K562 (cell line): Measurements from ENCODE around the gene NLGN2. TPM values are rescaled to one million over a fixed set of nuclear protein-coding genes. Genes with fewer than 3 reads are reported as not detected.

Source experiments
- ARID4B ChIP-seq: sonication (generic); formaldehyde crosslinking; IDR thresholded peaks from 2 replicates; pipeline ENCODE4 v1.8.0; 2022; ENCODE audit warnings: mild to moderate bottlenecking, missing genetic modification reagents
- ELF1 ChIP-seq: fragments of 200-800 bp; sonication (Bioruptor generic); IDR thresholded peaks from 2 replicates; pipeline ENCODE4 v1.6.1; 2016; ENCODE audit warnings: missing genetic modification characterization, missing compliant biosample characterization
- GTF2E2 ChIP-seq: fragments of 200-800 bp; sonication (Bioruptor generic); IDR thresholded peaks from 2 replicates; pipeline ENCODE4 v1.6.1; 2016; ENCODE audit warnings: missing genetic modification characterization, missing compliant biosample characterization
- KAT8 ChIP-seq: fragments of 450-650 bp; IDR thresholded peaks from 2 replicates; pipeline ENCODE4 v1.6.1; 2016; ENCODE audit warnings: low read depth, mild to moderate bottlenecking
- KHSRP ChIP-seq: fragments of 450-650 bp; IDR thresholded peaks from 2 replicates; pipeline ENCODE4 v1.6.1; 2017
- MTA1 ChIP-seq: fragments of 450-650 bp; IDR thresholded peaks from 2 replicates; pipeline ENCODE4 v1.6.1; 2017; ENCODE audit warnings: borderline replicate concordance
- NFIC ChIP-seq: fragments of 450-650 bp; IDR thresholded peaks from 2 replicates; pipeline ENCODE4 v1.6.1; 2017; ENCODE audit warnings: mild to moderate bottlenecking, inconsistent platforms
- STAT5B ChIP-seq: fragments of 250-450 bp; sonication (Bioruptor Pico); IDR thresholded peaks from 2 replicates; pipeline ENCODE4 v1.8.0; 2021; ENCODE audit warnings: mild to moderate bottlenecking, inconsistent platforms
- TEAD4 ChIP-seq, 2 experiments: sonication (generic) in 1 of 2; formaldehyde crosslinking in 1 of 2; IDR thresholded peaks; 2 replicates each; pipeline versions ENCODE4 v1.6.1 to v1.8.0; 2012 to 2022; ENCODE audit warnings: borderline replicate concordance in 1 of 2, inconsistent platforms in 1 of 2, low read length in 1 of 2, mild to moderate bottlenecking in 1 of 2, missing genetic modification reagents in 1 of 2
- TFAP4 ChIP-seq: sonication (generic); formaldehyde crosslinking; IDR thresholded peaks from 2 replicates; pipeline ENCODE4 v1.8.0; 2022; ENCODE audit warnings: missing genetic modification reagents, mild to moderate bottlenecking, moderate library complexity, borderline replicate concordance
- ZBTB2 ChIP-seq: fragments of 450-650 bp; IDR thresholded peaks from 2 replicates; pipeline ENCODE4 v1.6.1; 2016; ENCODE audit warnings: antibody characterized with exemption
- ZNF124 ChIP-seq: sonication (generic); formaldehyde crosslinking; IDR thresholded peaks from 2 replicates; pipeline ENCODE4 v1.8.1; 2022; ENCODE audit warnings: missing genetic modification reagents
- ZNF134 ChIP-seq: fragments of 250-450 bp; sonication (Bioruptor Pico); conservative IDR thresholded peaks from 2 replicates; pipeline ENCODE4 v1.4.0; 2020
- ZNF512 ChIP-seq: IDR thresholded peaks from 2 replicates; pipeline ENCODE4 v1.6.1; 2016; ENCODE audit warnings: missing genetic modification characterization, missing compliant biosample characterization
- ZNF589 ChIP-seq: fragments of 200-800 bp; sonication (Bioruptor generic); IDR thresholded peaks from 2 replicates; pipeline ENCODE4 v1.6.1; 2016; ENCODE audit warnings: low read depth, missing genetic modification characterization, missing compliant biosample characterization
- polyA plus RNA-seq, 8 experiments: library from polyadenylated mRNA; depleted of rRNA in 4 of 8; stranded (reverse) in 5 of 8; unstranded in 3 of 8; fragments of >200 nt; fragmentation: Nextera tagmentation in 2 of 8; fragmentation: Illumina TruSeq in 1 of 8; extraction: Ambion mirVana in 2 of 8; extraction: Trizol in 1 of 8; gene quantifications; 2 replicates each; pipeline versions ENCODE4 v1.2.1 to v1.2.3, GENCODE V29; 2011 to 2014; ENCODE audit warnings: inconsistent platforms in 1 of 8, missing spikeins in 1 of 8
- total RNA-seq, 7 experiments: library from RNA; depleted of rRNA in 6 of 7; stranded (reverse); fragments of >200 nt in 6 of 7; fragmentation: Illumina TruSeq in 2 of 7; extraction: Trizol in 2 of 7; gene quantifications; 2 replicates each; pipeline versions ENCODE4 v1.2.1 to v1.2.3, GENCODE V29; 2011 to 2021; ENCODE audit warnings: low replicate concordance in 1 of 7
- TF ChIP-seq, protein P1 (sequence below): sonication (generic); IDR thresholded peaks from 2 replicates; pipeline ENCODE4 v1.6.1; 2016

The NLGN2 gene
- total and polyA plus RNA-seq, 9 of the 15 experiments (the other 6 are each of a cell fraction or from before 2014, with no cell fraction given) = 0.11 to 7.8 (median 0.77) TPM

GRCh38 chr17:7466639-7467341 lies 59.1 kb downstream of the NLGN2 start (continued):
- TF ChIP-seq ARID4B (CRISPR knock-in tag) (no peak), MTA1 (no peak), TEAD4 (IDR thresholded peaks at IDR 0.05; ENCODE audit: low read length) (peak; percentile 72), TEAD4 (CRISPR knock-in tag; IDR thresholded peaks at IDR 0.05; ENCODE audit: borderline replicate concordance) (no peak), ZNF134 (CRISPR knock-in tag) (no peak), ZNF512 (tag) (no peak), ZNF589 (CRISPR knock-in tag) (no peak), KHSRP (no peak), ELF1 (tag) (no peak), ZBTB2 (no peak), TFAP4 (CRISPR knock-in tag) (no peak), NFIC (peak; percentile 94), GTF2E2 (no peak), KAT8 (peak; percentile 95), ZNF124 (CRISPR knock-in tag) (no peak), STAT5B (CRISPR knock-in tag) (no peak)
- TF ChIP-seq, protein P1, sequence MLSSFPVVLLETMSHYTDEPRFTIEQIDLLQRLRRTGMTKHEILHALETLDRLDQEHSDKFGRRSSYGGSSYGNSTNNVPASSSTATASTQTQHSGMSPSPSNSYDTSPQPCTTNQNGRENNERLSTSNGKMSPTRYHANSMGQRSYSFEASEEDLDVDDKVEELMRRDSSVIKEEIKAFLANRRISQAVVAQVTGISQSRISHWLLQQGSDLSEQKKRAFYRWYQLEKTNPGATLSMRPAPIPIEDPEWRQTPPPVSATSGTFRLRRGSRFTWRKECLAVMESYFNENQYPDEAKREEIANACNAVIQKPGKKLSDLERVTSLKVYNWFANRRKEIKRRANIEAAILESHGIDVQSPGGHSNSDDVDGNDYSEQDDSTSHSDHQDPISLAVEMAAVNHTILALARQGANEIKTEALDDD = peak; percentile 71
